Gastroesophageal sphincter (tissue), 4 donors: ENCODE results near the gene HPSE. TPM values are rescaled to one million over a fixed set of nuclear protein-coding genes. Genes with fewer than 3 reads are reported as not detected.
A peak's percentile ranks its signal among the peaks of the same experiment; 100 is the strongest.

Experiments
- ATAC-seq: fragments of 150-250 bp; one replicate; pipeline ENCODE4 v1.9.1; 2016; ENCODE audit warnings: mild to moderate bottlenecking, moderate library complexity
- H3K27ac ChIP-seq, 4 donors: fragments of 200-600 bp; sonication (generic) in 3 of 4; 1 replicate in 3 of 4; 2 replicates in 1 of 4; pipeline ENCODE4 v1.5.1; 2016 to 2019
- H3K27me3 ChIP-seq: fragments of 200-600 bp; sonication (generic); one replicate; pipeline ENCODE4 v1.5.1; 2019
- H3K36me3 ChIP-seq, 2 donors: fragments of 200-600 bp; sonication (generic); one replicate each; pipeline ENCODE4 v1.5.1; 2019; ENCODE audit warnings: control low read depth in 1 of 2
- H3K4me1 ChIP-seq, 3 donors: fragments of 200-600 bp; sonication (generic); 1 replicate in 2 of 3; 2 replicates in 1 of 3; pipeline ENCODE4 v1.5.1; 2016 to 2019; ENCODE audit warnings: control low read depth in 2 of 3
- H3K4me3 ChIP-seq, 2 donors: fragments of 200-600 bp; sonication (generic); one replicate each; pipeline ENCODE4 v1.5.1; 2019; ENCODE audit warnings: mild to moderate bottlenecking in 1 of 2, moderate library complexity in 1 of 2
- H3K9me3 ChIP-seq, 3 donors: fragments of 200-600 bp; sonication (generic); one replicate each; pipeline ENCODE4 v1.5.1; 2017 to 2019; ENCODE audit warnings: control low read depth in 2 of 3
- CTCF ChIP-seq, 4 experiments: fragments of 200-600 bp in 2 of 4; fragments of 450-650 bp in 2 of 4; sonication (generic) in 1 of 4; IDR thresholded peaks; one replicate each; pipeline ENCODE4 v1.5.1; 2017 to 2019; ENCODE audit warnings: antibody characterized with exemption in 4 of 4, mild to moderate bottlenecking in 2 of 4, moderate library complexity in 2 of 4
- EP300 ChIP-seq: sonication (generic); formaldehyde crosslinking; IDR thresholded peaks from one replicate; pipeline ENCODE4 v1.6.1; 2017; ENCODE audit warnings: antibody characterized with exemption, mild to moderate bottlenecking
- POLR2A ChIP-seq, 2 donors: fragments of 450-650 bp; IDR thresholded peaks; one replicate each; pipeline ENCODE4 v1.6.1; 2017; ENCODE audit warnings: antibody characterized with exemption in 2 of 2, mild to moderate bottlenecking in 2 of 2, moderate library complexity in 1 of 2
- POLR2AphosphoS5 ChIP-seq: sonication (generic); formaldehyde crosslinking; IDR thresholded peaks from one replicate; pipeline ENCODE4 v1.6.1; 2017; ENCODE audit warnings: antibody characterized with exemption
- WGBS, 2 donors: methylation state at CpG; one replicate each; pipeline ENCODE4 v1.1.5; 2018; ENCODE audit warnings: low coverage in 1 of 2; 5-methylcytosine and 5-hydroxymethylcytosine counted together
- total RNA-seq, 4 donors: library from RNA; depleted of rRNA; stranded (reverse); fragments of >200 nt; gene quantifications; one replicate each; pipeline ENCODE4 v1.1.0, GENCODE V29; 2016

Gene HPSE
- total RNA-seq, 4 donors from 2014 or later: 0.47 to 3.3 (median 1.5) TPM

GRCh38 chr4:83339573-83339972, 4.9 kb upstream of the HPSE start:
- Histone ChIP-seq H3K9me3 (peaks cover 0 to 17% (median 0%) of the 10 kb centered on the region in 3 donors), H3K4me3 (no peak overlapping the region), H3K27me3 (peaks cover 40% of the 10 kb centered on the region), H3K36me3 (no peaks in the 10 kb centered on the region), H3K4me1 (peaks cover 0 to 9% (median 3%) of the 10 kb centered on the region in 3 donors), H3K27ac (no peak overlapping the region)
- no peak for ATAC-seq
- TF ChIP-seq POLR2AphosphoS5: no peak
- TF ChIP-seq EP300: no peak
- no peak for TF ChIP-seq CTCF (IDR thresholded peaks at IDR 0.05)
- no peak for TF ChIP-seq POLR2A (IDR thresholded peaks at IDR 0.05)
- WGBS, 2 donors: 84 to 88% methylated on average over 4 to 5 of the region's 6 CpGs

GRCh38 chr4:83335701-83336100, 1.1 kb upstream of the HPSE start:
- TF ChIP-seq POLR2A (IDR thresholded peaks at IDR 0.05): no peak
- no peak for TF ChIP-seq EP300
- TF ChIP-seq CTCF (IDR thresholded peaks at IDR 0.05): no peak
- TF ChIP-seq POLR2AphosphoS5: no peak
- H3K9me3 ChIP-seq: peaks cover 0 to 17% (median 0%) of the 10 kb centered on the region in 3 donors
- no peak overlapping the region for H3K4me3 ChIP-seq
- WGBS, 2 donors: 29 to 34% methylated on average over 6 of the region's 6 CpGs
- ATAC-seq: peak; percentile 29
- peaks cover 59% of the 10 kb centered on the region for H3K27me3 ChIP-seq
- no peak overlapping the region for H3K27ac ChIP-seq
- H3K36me3 ChIP-seq: no peaks in the 10 kb centered on the region
- peaks cover 0 to 14% (median 3%) of the 10 kb centered on the region in 3 donors for H3K4me1 ChIP-seq

- Histone ChIP-seq H3K27me3 (peaks cover 51% of the 10 kb centered on the region), H3K27ac (no peak overlapping the region), H3K9me3 (no peaks in the 10 kb centered on the region), H3K36me3 (no peaks in the 10 kb centered on the region), H3K4me3 (no peak overlapping the region), H3K4me1 (peaks cover 0 to 14% (median 3%) of the 10 kb centered on the region in 3 donors)
- WGBS, 2 donors: 48 to 81% methylated on average over 3 of the region's 3 CpGs
- TF ChIP-seq POLR2AphosphoS5 (no peak), POLR2A (IDR thresholded peaks at IDR 0.05) (no peak), CTCF (IDR thresholded peaks at IDR 0.05) (no peak), EP300 (no peak)
- ATAC-seq: no peak
These were observed 2.7 kb downstream of the HPSE start for GRCh38 chr4:83331956-83332355.

- ATAC-seq: no peak
- 40 to 48% methylated on average over 3 of the region's 5 CpGs for WGBS, 2 donors
- TF ChIP-seq POLR2A (IDR thresholded peaks at IDR 0.05) (no peak), CTCF (IDR thresholded peaks at IDR 0.05) (no peak), POLR2AphosphoS5 (no peak), EP300 (no peak)
- no peaks in the 10 kb centered on the region for H3K9me3 ChIP-seq
- peaks cover 0 to 5% (median 0%) of the 10 kb centered on the region in 3 donors for H3K4me1 ChIP-seq
- H3K27ac ChIP-seq: no peak overlapping the region
- H3K36me3 ChIP-seq: no peaks in the 10 kb centered on the region
- H3K4me3 ChIP-seq: no peak overlapping the region
- peaks cover 29% of the 10 kb centered on the region for H3K27me3 ChIP-seq
These were observed 5.0 kb downstream of the HPSE start for GRCh38 chr4:83329521-83330110.

GRCh38 chr4:83328521-83329187, 6.0 kb downstream of the HPSE start:
- TF ChIP-seq POLR2A (IDR thresholded peaks at IDR 0.05): no peak
- TF ChIP-seq POLR2AphosphoS5: no peak
- TF ChIP-seq CTCF (IDR thresholded peaks at IDR 0.05): no peak
- TF ChIP-seq EP300: no peak
- no peaks in the 10 kb centered on the region for H3K9me3 ChIP-seq
- no peak for ATAC-seq
- 40 to 44% methylated on average over 6 to 7 of the region's 7 CpGs for WGBS, 2 donors
- peaks cover 21% of the 10 kb centered on the region for H3K27me3 ChIP-seq
- H3K4me1 ChIP-seq: no peaks in the 10 kb centered on the region
- no peak overlapping the region for H3K27ac ChIP-seq
- H3K36me3 ChIP-seq: no peaks in the 10 kb centered on the region
- no peak overlapping the region for H3K4me3 ChIP-seq
